ENCODE results near the gene PLPPR5.

DNA sequence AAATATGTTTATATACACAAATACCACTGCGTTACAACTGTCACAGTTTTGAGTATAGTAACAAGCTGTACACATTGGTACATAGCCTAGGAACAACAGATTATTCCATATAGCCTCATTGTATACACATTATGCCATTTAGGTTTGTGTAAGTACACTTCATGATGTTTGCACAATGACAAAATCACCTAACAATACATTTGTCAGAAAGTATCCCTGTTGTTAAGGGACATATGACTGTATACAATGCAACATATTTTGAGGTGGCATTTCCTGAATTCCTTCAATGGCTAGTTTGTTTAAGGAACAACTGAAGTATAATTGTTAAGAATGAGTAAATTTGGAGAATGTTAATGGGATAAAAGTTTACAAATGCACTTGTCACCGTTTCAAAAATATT lies 19.0 kb downstream of the PLPPR5 start:
- TF ChIP-seq CTCF (conservative IDR thresholded peaks at IDR 0.05; ENCODE audit: low read depth, low read length) (no peak), EZH2 (IDR thresholded peaks at IDR 0.05; ENCODE audit: borderline replicate concordance, low read depth, low read length, poor library complexity, severe bottlenecking) (no peak)

Measured in A673 (cell line).